ENCODE results near the gene GADD45B.

DNA sequence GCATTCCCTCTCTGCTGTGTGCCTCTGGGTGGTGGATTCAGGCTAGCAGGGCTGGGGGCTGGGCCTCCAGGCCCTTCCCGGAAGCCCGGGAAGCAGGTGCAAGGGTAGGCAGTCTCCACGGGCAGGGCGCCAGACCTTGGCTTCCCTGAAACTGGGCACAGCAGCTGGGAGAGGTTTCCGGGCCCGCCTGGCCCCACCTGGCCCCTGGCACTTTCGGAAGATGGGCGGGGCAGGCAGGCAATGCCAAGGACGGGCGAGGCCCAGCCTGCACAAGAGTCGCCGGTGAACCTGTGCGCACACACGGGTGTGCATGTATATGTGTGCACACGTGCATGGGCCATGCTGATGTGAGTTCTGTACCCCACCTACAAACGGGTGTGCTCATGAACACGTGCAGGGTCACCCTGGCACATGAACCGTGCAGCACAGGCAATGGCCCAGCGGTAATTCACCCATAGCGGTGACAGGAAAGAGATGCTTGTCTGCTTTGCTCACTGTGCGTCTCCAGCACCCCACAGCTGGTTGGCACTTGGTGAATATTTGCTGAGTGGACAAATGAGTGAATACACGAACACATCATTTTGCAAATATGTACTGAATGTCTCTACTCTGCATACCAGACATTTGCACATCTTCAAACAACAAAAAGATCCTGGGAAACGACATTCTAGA lies 15.3 kb downstream of the GADD45B start:
- TF ChIP-seq ZNF146 (tag by site-specific recombination; IDR thresholded peaks at IDR 0.05) (no peak), REST (tag by site-specific recombination; IDR thresholded peaks at IDR 0.05) (no peak), YY1 (tag by site-specific recombination; IDR thresholded peaks at IDR 0.05) (no peak), ZFP69B (tag by site-specific recombination; IDR thresholded peaks at IDR 0.05) (no peak), ZNF423 (tag by site-specific recombination; IDR thresholded peaks at IDR 0.05) (no peak)

Measured in HEK293 (cell line).